Fibroblast of the aortic adventitia (primary cell): ENCODE results near the gene COL19A1. TPM values are rescaled to one million over a fixed set of nuclear protein-coding genes. Genes with fewer than 3 reads are reported as not detected.

Source experiments
- DNase-seq: peaks from one replicate; pipeline ENCODE4 v3.0.0-alpha.2; 2010; ENCODE audit warnings: low read depth
- H3K4me3 ChIP-seq: 2 replicates; pipeline ENCODE4 v1.5.1; 2011; ENCODE audit warnings: low read depth, mild to moderate bottlenecking, control low read depth, low read length, moderate library complexity
- total RNA-seq: library from RNA; depleted of rRNA; stranded (reverse); fragments of >200 nt; gene quantifications from 2 replicates; pipeline ENCODE4 v1.2.3, GENCODE V29; 2012; ENCODE audit warnings: low replicate concordance
- TF ChIP-seq, protein P1 (sequence below): IDR thresholded peaks from 2 replicates; pipeline ENCODE4 v1.5.1; 2011; ENCODE audit warnings: mild to moderate bottlenecking, low read length, control low read depth, inconsistent platforms; ENCODE audit not compliant: insufficient read depth

The COL19A1 gene
- total RNA-seq, 1 donor: 0.09 TPM

DNA sequence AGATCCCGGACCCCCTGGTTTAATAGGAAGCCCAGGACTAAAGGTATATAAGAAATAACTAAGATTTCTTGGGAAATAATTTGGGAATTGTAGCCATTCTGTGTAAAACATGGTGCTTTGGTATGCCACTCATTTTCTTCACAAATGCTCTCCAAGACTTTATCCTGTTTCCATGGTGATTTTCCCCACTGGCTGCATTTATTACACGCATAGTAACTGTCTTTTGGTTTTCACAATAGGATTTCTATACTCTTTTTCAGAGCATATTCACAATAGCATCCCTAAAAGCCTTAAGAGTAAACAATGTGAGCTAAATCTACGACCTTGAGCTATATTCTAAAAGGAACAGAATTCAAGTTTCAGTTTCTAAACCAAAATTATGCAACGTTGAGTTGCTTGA is 275.7 kb downstream of the COL19A1 start:
- TF ChIP-seq, protein P1, sequence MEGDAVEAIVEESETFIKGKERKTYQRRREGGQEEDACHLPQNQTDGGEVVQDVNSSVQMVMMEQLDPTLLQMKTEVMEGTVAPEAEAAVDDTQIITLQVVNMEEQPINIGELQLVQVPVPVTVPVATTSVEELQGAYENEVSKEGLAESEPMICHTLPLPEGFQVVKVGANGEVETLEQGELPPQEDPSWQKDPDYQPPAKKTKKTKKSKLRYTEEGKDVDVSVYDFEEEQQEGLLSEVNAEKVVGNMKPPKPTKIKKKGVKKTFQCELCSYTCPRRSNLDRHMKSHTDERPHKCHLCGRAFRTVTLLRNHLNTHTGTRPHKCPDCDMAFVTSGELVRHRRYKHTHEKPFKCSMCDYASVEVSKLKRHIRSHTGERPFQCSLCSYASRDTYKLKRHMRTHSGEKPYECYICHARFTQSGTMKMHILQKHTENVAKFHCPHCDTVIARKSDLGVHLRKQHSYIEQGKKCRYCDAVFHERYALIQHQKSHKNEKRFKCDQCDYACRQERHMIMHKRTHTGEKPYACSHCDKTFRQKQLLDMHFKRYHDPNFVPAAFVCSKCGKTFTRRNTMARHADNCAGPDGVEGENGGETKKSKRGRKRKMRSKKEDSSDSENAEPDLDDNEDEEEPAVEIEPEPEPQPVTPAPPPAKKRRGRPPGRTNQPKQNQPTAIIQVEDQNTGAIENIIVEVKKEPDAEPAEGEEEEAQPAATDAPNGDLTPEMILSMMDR: no peak
- no peak overlapping the region for H3K4me3 ChIP-seq
- DNase-seq: no peak

DNA sequence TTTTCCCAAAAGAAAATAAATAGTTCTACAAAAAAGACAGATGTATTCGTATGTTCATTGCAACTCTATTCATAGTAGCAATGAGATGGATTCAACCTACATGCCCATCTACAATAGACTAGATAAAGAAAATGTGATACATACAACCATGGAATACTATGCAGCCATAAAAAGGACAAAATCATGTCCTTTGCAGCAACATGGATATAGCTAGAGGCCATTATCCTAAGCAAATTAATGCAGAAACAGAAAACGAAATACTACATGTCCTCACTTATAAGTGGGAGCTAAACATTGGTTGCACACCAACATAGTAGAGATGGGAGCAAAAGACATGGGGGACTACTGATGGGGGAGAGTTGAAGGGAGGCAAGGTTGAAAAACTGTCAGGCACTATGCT is 278.8 kb downstream of the COL19A1 start:
- TF ChIP-seq, protein P1: no peak
- no peak for DNase-seq
- H3K4me3 ChIP-seq: no peak overlapping the region

DNA sequence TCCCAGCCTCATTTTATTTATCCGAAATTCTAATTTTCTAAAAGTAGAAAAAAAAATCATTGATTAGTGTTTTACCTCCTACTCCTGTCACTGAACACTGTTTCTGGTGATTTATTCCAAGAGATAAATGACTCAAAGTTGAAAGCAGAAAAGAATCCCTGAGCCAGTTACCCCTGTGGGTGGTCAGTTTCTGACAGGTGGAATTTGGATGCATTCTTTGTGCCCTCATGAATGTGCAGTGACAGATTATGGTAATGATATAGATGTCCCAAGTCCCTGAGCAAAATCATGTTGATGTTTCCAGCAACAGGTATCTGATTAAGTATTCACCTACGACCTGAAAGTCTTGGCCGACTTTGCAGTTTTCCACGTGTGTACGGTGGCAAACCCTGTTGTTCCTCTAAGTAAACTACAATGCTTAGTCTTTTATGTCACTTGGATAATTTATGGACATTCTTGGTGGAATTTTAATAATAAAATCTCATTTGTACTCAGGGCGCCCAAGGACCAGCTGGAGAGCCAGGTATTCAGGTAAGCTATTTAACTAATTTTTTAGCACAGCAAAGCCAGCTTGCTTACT is 282.9 kb downstream of the COL19A1 start:
- DNase-seq: no peak
- TF ChIP-seq, protein P1: no peak

DNA sequence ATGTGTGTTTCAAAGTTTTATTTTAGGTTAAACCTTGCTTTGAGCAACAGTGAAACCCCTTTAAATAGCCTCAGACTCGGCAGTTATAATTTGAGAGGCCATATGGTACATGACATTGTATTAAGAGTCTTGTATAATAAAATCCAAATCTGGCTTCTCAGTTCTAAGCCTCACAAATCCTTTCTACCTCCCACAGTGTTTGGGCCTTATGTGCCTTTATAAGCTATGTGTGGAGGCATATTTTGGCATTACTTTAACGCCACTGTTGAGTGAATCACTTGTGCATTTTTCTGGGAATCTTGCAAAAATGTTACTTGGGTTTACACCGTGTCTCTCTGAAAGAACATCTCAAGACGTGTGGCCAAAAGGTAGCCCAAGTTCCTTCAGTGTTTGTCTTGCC is 284.2 kb downstream of the COL19A1 start:
- TF ChIP-seq, protein P1: no peak
- no peak overlapping the region for H3K4me3 ChIP-seq
- DNase-seq: no peak

More for the DNA sequence above, 282.9 kb downstream of the COL19A1 start:
- no peak overlapping the region for H3K4me3 ChIP-seq

DNA sequence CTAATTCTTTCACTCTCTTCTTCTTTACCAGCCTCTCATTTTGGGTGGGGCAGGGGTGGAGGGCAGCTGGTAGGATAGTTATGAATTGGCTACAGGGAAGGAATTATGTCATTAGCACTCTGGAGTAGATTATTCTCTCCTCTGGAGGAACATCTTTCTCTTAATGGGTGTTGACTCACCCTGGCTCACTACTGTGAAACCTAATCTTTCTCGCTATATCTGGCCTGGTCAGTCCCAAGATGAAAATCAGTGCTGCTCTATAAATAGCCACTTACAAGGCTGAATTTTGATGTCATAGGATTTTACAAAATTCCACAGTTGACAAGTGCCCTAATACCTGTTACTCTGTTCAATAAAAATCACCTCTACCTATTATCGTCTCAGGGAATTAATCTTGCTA is 285.3 kb downstream of the COL19A1 start:
- no peak for DNase-seq
- TF ChIP-seq, protein P1: no peak

DNA sequence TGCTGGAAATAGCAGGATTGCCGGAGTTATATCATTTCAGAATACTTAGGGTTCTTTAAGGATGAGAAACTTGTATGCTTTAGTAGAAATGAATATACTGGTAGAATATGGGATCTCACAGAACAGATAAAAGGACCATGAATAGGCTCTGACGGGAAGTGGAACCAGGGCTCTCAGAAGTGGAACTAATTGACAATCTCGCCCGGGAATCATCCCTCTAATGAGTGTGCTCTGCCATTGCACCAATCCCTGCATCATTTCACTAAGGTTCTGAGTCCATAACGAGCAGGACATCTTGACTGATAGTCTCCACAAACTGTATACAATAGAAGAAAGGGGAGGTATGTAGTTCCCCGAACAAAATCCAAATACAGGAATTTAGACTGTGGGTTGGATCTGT is 286.4 kb downstream of the COL19A1 start:
- TF ChIP-seq, protein P1: no peak
- DNase-seq: no peak

More for the DNA sequence above, 285.3 kb downstream of the COL19A1 start:
- no peak overlapping the region for H3K4me3 ChIP-seq

DNA sequence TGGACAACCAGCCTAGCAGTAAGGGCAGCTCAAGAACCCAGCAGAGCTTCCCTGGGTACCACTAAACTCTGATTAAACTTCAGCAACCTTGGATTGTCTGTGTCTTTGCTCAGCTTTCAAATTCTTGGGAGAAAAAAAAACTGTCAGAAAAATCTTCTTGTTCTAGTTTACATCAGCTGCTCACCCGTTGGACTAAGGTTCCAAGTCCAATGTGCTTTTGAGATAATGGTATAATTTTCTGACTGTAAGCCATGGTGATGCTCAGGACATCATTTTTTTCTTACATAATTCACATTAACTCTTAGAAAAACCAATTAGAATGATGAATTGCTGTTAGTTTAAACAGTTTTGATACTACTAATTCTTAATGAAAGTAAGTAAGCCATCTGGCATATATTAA is 290.7 kb downstream of the COL19A1 start:
- no peak for DNase-seq
- TF ChIP-seq, protein P1: no peak
- no peak overlapping the region for H3K4me3 ChIP-seq

More for the DNA sequence above, 286.4 kb downstream of the COL19A1 start:
- no peak overlapping the region for H3K4me3 ChIP-seq
